ENCODE results near the gene JAZF1.

GRCh38 chr7:28165961-28166955, 14.3 kb downstream of the JAZF1 start:
- no peak for TF ChIP-seq POLR2AphosphoS5 (IDR thresholded peaks at IDR 0.05; ENCODE audit: low read depth, low read length)
- no peak for TF ChIP-seq SIN3A (IDR thresholded peaks at IDR 0.05; ENCODE audit: borderline replicate concordance, insufficient read depth, low read length)
